Breast epithelium (tissue), 3 donors: Measurements from ENCODE around the gene RYR3.

ENCODE experiments used
- CTCF ChIP-seq, 3 donors: fragments of 450-650 bp; IDR thresholded peaks; one replicate each; pipeline ENCODE4 v1.5.1; 2016 to 2017; ENCODE audit warnings: antibody characterized with exemption in 3 of 3, mild to moderate bottlenecking in 3 of 3, moderate library complexity in 3 of 3
- POLR2A ChIP-seq: fragments of 450-650 bp; IDR thresholded peaks from one replicate; pipeline ENCODE4 v1.6.1; 2016; ENCODE audit warnings: antibody characterized with exemption, mild to moderate bottlenecking, moderate library complexity
- POLR2AphosphoS5 ChIP-seq, 3 donors: sonication (generic); formaldehyde crosslinking; IDR thresholded peaks; one replicate each; pipeline ENCODE4 v1.6.1; 2017; ENCODE audit warnings: antibody characterized with exemption in 3 of 3

GRCh38 chr15:33670567-33670966 is 359.8 kb downstream of the RYR3 start:
- TF ChIP-seq POLR2A (no peak), CTCF (IDR thresholded peaks at IDR 0.05) (no peak), POLR2AphosphoS5 (IDR thresholded peaks at IDR 0.05) (no peak)
